ENCODE results near the gene HSPBP1. TPM values are rescaled to one million over a fixed set of nuclear protein-coding genes. Genes with fewer than 3 reads are reported as not detected.

Gene HSPBP1
- total and polyA plus RNA-seq, 2 of the 4 experiments (the other 2 are of a cell fraction): 21.0 to 43.2 TPM

- Histone ChIP-seq H3K9me1 (ENCODE audit: insufficient read depth, low read length) (0 out of 2 replicates have a peak, but pooled peaks cover 6% of the 10 kb centered on the region), H3K4me1 (ENCODE audit: control insufficient read depth, insufficient read depth, low read length) (no peaks in the 10 kb centered on the region), H2AFZ (replicated peaks; ENCODE audit: low read length, poor library complexity) (no peak overlapping the region), H3K9me3 (ENCODE audit: control insufficient read depth, insufficient read depth, low read length) (no peaks in the 10 kb centered on the region), H3K36me3 (ENCODE audit: control insufficient read depth, insufficient read depth, low read length) (peaks cover 49% of the 10 kb centered on the region), H2BK5ac (ENCODE audit: low read depth, low read length, poor library complexity, severe bottlenecking) (no peak overlapping the region), H2BK20ac (ENCODE audit: low read depth, low read length) (no peak overlapping the region), H3K18ac (ENCODE audit: low read depth, low read length) (no peak overlapping the region), H3K9ac (ENCODE audit: low read depth, low read length) (no peak overlapping the region), H2BK15ac (ENCODE audit: low read depth, low read length) (no peak overlapping the region), H2AK5ac (ENCODE audit: low read depth, low read length) (no peak overlapping the region), H3K4me3 (ENCODE audit: insufficient read depth, low read depth, low read length) (no peak overlapping the region), H4K8ac (ENCODE audit: low read depth in 2 of 2, low read length in 2 of 2) (no peak overlapping the region), H4K91ac (ENCODE audit: insufficient read depth, low read depth, low read length) (no peak overlapping the region), H3K14ac (replicated peaks; ENCODE audit: low read depth, low read length) (no peak overlapping the region), H4K5ac (ENCODE audit: low read depth, low read length) (no peak overlapping the region), H3K27ac (ENCODE audit: insufficient read depth, low read length) (no peak overlapping the region), H4K20me1 (ENCODE audit: insufficient read depth, low read length) (peaks cover 15% of the 10 kb centered on the region), H3K23ac (ENCODE audit: low read depth, low read length) (no peak overlapping the region), H3K4ac (ENCODE audit: low read depth, low read length) (no peak overlapping the region), H3K56ac (ENCODE audit: extremely low read depth, insufficient read depth, low read length) (no peak overlapping the region), H2AK9ac (replicated peaks; ENCODE audit: low read depth, low read length, poor library complexity) (no peak overlapping the region), H2BK120ac (ENCODE audit: low read depth, low read length) (no peak overlapping the region), H3K79me1 (ENCODE audit: low read depth in 1 of 2, low read length in 2 of 2) (peaks cover 3 to 8% of the 10 kb centered on the region in 2 experiments; a peak in 2 of 4 replicates), H3K4me2 (ENCODE audit: low read depth, low read length) (no peak overlapping the region), H3K27me3 (ENCODE audit: control insufficient read depth, insufficient read depth, low read length) (no peaks in the 10 kb centered on the region)
- no peak for DNase-seq
- POLR2A ChIA-PET (ENCODE audit: unreplicated experiment): no interaction called here
- in situ Hi-C loops (cut with MboI; ENCODE audit: low sequenced_read_pairs) (no loop called here), intact Hi-C loops (cut with micrococcal nuclease) (no loop called here), dilution Hi-C loops (cut with HindIII; ENCODE audit: low sequenced_read_pairs, unreplicated experiment) (no loop called here)
- TF ChIP-seq RCOR1 (IDR thresholded peaks at IDR 0.05; ENCODE audit: insufficient replicate concordance, low read length): no peak
- TF ChIP-seq FOS (IDR thresholded peaks at IDR 0.05; ENCODE audit: low read depth, low read length): no peak
- TF ChIP-seq USF2 (IDR thresholded peaks at IDR 0.05; ENCODE audit: low read depth, low read length): no peak
- TF ChIP-seq NFE2L2 (IDR thresholded peaks at IDR 0.05; ENCODE audit: low read depth, low read length): no peak
- TF ChIP-seq POLR2A (IDR thresholded peaks at IDR 0.05; ENCODE audit: low read depth, low read length): no peak
- TF ChIP-seq BHLHE40 (IDR thresholded peaks at IDR 0.05; ENCODE audit: low read depth, low read length): no peak
- no peak for TF ChIP-seq RAD21 (IDR thresholded peaks at IDR 0.05; ENCODE audit: low read length)
- TF ChIP-seq CHD1 (IDR thresholded peaks at IDR 0.05; ENCODE audit: low read depth, low read length): no peak
- TF ChIP-seq MAFK (IDR thresholded peaks at IDR 0.05; ENCODE audit: low read depth, low read length): no peak
- no peak for TF ChIP-seq SMC3 (IDR thresholded peaks at IDR 0.05; ENCODE audit: low read depth, low read length)
- TF ChIP-seq ELK1 (IDR thresholded peaks at IDR 0.05; ENCODE audit: borderline replicate concordance, low read depth, low read length): no peak
- TF ChIP-seq RFX5 (IDR thresholded peaks at IDR 0.05; ENCODE audit: low read depth, low read length): no peak
- TF ChIP-seq MXI1 (IDR thresholded peaks at IDR 0.05; ENCODE audit: borderline replicate concordance, low read depth, low read length): no peak
- no peak for TF ChIP-seq CEBPB (IDR thresholded peaks at IDR 0.05; ENCODE audit: low read depth, low read length)
- TF ChIP-seq CTCF (conservative IDR thresholded peaks at IDR 0.05; ENCODE audit: low read depth, low read length): no peak
- TF ChIP-seq MAZ (IDR thresholded peaks at IDR 0.05; ENCODE audit: borderline replicate concordance, low read depth, low read length): no peak
- no TSS peak for BruUV-seq (replicated peaks)
- no peak for ATAC-seq (ENCODE audit: low read depth)
- WGBS, 2 experiments (ENCODE audit: extremely low coverage in 2 of 2, insufficient read length in 1 of 2): 95% methylated on average over 11 of the region's 18 CpGs; no CpG with 5 or more reads in 1 of the 2 experiments
- CTCF ChIA-PET: no interaction called here
Measured at GRCh38 chr19:55229145-55229788, 50.6 kb downstream of the HSPBP1 start.
